Stimulated activated CD4-positive, alpha-beta T cell treated with anti-CD3 and anti-CD28 coated beads, Interleukin-4, amount 100 ng/mL, for 4 hours (primary cell): ENCODE data around the gene HSBP1L1.

Experiments
- DNase-seq, 2 experiments: peaks; one replicate each; pipeline ENCODE4 v3.0.0-alpha.2; 2020

HSBP1L1 gene

DNA sequence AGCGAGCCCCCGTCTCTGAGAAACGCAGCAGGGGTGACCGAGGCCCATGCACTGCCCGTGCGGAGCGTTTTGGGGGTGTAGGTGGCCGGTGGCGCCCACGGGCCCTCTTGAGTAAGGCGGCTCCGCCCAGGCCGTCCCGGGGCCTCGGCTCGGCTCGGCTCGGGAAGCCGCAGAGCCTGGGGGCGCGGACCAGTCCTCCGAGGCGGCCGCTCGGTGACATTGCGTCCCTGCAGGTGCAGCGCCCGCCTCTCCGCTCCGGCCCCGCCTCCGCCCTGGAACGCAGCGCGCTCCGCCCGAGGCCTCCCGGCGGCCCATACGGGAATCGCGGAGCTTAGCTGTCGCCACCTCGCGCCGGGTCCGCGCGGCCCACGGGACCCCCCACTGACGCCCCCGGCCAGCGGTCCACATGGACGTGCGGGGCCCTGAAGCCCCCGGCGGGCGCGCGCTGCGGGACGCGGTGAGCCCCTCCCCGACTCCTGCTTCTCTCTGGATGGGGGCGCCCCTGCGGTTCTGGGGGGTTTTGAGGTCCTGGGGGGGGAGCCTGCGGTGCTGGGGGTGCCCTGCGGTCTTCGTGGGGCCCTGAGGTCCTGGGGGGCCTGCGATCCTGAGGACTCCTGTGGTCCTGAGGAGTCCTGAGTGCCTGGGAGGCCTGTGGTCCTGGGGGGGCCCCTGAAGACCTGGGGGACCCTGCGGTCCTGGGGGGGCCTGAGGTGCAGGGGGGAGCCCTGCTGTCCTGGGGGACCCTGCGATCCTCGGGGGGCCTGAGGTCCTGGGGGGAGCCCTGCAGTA, at the start of gene HSBP1L1:
Gene HSBP1L1 (plus strand): TSS at position 314 of the 789 bp plus-strand sequence. CDS start 93 bp downstream, at position 407.
- DNase-seq = peak; percentile 48 to 64

DNA sequence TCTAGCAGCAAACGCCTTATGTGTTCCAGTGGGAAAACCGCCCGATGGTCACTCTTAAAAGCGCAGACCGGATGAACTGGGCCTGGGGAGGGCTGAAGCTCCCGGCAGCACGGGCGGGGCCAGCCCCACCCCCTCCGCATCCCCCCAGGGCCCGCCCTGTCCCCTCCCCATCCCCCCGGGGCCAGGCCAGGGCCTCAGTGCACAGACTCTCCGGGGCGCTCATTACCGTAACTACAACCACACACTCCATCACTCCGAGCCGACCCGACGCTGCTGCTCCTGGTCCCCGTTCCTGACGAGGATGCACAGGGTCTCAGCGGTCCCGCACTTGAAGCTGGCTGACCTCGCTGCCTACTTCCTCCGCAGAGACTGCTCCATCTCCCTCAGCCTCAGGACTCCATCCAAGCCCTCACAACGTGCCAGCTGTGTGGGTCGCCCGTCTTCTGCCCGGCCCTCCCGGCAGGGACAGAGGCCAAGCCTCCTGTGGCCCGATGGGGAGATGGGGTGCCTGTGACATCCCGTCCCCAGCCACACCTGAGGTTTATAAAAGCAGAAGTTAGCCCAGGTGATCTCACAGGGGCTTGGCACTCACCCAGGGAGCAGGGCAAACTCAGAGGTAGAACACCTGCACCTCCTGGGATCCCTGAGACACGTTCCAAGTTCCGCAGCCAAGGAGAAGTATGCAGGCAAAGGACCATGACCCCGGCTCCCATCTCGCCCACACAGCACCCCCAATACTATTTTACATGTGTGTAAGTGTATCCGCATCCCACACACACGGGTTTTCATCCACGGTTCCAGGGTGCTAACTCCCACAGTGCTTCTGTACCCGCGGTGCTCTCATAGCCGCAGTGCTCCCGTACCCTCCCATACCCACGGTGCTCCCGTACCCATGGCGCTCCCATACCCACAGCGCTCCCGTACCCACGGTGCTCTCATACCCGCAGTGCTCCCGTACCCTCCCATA, 49.0 kb upstream of the HSBP1L1 start:
- DNase-seq = no peak

DNA sequence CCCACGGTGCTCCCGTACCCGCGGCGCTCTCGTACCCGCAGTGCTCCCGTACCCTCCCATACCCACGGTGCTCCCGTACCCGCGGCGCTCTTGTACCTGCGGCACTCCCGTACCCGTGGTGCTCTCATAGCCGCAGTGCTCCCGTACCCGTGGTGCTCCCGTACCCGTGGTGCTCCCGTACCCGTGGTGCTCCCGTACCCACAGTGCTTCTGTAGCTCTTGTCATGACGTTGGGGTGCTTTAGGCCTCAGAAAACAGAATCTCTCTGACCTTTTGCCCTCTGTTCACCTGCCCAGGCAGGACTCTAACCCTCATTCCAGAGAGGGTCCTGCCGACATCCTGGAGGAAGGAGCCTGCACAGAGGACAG, 48.3 kb upstream of the HSBP1L1 start:
- DNase-seq = no peak

DNA sequence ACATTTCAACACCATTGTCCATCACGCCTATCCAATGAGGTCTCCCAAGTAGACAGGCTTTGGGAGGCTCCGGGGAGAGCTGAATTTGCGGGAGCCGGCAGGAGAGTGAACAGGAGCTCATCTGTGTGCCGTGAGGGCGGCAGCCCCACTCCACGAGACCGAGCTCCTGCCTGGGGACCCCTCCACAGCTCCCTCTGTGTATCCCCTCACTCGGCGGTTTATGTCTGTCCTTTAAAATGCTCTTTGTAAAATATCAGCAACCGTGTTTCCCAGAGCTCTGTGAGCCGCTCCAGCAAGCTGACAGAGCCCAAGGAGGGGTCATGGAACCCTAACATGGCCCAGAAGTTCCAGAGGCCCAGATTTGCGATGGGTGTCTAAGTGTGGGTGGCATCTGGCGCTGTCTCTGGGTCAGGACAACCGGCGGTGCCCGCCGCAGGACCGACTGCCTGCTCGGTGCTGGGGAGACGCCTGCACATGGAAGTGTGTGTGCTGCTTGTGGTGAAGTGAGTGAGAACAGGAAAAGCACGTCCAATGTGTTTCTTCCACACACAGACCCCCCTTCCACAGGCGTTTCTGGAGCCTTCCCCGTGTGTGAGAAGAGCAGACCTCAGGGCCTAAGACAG, 47.8 kb upstream of the HSBP1L1 start:
- no peak for DNase-seq

DNA sequence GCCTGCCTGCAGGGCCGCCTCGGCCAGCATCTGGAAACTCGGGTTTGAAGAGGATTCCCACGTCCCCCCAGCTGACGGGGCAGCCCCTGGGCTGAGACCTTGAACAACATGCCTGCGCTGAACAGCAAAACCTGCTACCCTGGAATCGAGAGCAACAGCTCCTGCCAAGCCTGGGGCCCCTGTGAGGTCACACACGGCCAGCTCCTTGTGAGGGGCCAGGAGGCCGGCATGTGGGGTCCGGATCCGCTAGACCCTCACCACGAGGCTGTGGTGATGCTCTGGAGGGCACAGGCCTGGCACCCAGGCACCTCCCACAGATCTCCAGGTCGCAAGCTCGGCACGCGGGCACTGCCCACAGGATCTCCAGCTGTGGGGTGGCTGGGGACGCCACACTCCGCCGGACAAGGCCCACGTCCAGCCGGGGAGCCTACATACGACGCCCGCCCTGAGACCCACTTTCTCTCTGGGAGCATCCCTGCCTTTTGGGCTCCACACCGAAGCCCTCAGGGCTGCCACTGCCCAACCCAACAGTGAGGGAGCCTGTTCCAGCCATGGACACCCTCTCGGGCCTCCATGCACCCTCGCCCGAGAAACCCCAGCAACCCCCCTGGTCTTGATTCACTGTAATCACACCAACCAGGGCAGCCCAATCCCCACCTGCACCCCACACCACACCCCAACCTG, 47.1 kb upstream of the HSBP1L1 start:
- no peak for DNase-seq

DNA sequence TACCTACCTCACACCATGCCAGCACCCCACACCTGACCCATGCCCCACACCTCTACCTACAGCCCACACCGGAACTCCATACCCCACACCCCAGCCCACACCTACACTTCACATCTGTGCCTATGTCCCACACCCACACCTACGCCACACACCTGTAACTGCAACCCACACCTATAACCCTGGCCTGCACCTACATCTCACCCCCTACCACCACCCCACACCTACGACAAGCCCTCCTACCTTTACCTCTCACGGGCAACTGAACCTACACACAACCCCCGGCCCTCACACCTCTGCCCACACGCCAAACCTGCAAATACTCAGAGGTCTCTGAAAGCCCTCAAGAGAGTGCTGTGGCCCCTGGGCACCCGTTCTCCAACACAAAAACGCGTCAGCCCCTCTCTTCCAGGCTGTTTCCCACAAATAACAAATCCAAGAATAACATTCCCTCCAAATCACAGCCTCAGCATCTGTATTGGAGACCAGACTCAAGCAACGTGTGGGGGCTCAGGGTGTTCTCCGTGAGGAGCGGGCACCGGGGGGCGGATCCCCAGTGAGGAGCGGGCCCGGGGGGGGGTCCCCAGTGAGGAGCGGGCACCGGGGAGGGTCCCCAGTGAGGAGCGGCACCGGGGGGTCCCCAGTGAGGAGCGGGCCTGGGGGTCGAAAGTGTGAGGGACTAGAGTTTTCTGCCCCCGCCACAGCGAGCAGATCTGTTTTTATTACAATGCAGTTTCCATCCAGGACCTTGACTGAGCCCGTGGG, 46.4 kb upstream of the HSBP1L1 start:
- DNase-seq = no peak

DNA sequence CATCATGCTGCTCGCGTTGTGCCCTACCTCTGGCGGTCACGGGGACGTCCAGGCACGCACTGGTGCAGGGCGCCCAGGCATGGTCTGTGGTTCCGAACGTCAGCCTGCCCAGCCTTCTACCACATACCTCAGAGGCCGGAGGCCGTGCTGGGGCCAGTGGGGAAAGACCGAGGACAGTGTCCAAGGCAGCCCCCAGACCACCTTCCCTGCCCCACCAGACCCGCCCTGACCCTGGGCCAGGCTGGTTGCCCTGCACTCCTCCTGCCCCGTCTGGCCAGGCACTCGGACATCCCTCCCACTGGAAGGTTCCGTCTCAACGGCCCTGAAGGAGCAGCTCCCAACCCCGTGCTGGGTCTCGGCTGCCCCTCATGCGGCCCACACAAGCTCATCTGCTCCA, 45.8 kb upstream of the HSBP1L1 start:
- DNase-seq = no peak

DNA sequence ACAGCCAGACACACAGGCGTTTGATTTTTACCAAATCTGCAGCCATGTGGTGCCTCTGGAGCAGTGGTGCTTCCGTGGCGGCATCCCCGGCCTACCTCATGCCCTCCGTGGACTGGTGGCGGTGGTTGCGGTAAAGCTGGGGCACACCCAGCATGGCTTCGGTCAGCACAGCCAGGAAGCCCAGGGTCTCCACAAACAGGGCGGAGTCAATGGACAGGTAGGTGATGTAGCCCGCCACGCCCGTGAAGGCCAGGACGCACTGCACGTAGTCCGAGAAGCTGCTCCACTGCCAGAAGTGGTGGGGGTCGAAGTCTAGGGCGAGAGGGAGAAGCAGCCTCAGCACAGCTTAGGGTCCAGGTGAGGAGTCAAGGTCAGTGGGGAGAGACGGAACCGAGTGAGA, 45.4 kb upstream of the HSBP1L1 start:
- DNase-seq = no peak

DNA sequence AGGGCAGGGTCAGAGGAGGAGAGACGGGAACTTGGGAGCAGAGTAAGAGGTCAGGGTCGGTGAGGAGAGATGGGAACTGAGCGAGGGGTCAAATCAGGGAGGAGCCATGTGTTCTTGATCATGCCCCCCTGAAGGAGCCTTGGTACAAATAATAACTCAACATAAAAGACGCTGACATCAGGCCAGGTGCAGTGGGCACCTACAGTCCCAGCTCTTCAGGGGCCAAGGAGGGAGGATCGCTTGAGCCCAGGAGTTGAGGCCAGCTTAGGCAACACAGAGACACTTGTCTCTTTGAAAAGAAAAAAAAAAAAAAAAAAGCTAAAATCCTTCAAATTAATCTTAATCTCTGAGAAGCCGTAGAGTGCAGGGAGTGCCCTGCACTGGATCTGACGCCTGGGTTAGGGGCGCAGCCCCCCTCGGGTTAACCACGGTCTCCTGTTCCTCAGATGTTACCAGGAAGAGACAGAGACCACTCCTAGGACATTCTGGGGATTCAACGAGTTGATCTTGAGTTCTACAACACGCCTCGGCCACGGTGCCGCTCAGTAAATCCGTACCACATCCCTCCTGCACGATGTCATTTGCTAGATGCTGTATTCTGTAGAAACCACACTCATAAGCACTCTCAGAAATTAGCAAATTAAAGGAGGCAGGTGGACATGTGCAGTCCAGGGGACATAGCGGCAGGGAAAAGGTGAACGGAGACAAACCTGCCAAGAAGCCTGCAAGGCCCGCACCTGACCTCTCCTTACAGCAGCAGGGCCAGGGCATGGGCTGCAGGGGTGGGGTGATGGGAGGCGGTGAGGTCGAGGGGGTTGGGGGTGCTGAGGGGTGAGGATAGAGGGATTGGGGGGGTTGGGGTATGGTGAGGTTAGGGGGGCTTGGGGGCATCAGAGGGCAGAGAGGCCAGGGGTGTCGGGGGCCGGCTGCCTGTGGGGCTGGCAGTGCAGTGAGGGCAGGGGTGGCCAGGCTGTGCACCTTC, 42.2 kb upstream of the HSBP1L1 start:
- no peak for DNase-seq

DNA sequence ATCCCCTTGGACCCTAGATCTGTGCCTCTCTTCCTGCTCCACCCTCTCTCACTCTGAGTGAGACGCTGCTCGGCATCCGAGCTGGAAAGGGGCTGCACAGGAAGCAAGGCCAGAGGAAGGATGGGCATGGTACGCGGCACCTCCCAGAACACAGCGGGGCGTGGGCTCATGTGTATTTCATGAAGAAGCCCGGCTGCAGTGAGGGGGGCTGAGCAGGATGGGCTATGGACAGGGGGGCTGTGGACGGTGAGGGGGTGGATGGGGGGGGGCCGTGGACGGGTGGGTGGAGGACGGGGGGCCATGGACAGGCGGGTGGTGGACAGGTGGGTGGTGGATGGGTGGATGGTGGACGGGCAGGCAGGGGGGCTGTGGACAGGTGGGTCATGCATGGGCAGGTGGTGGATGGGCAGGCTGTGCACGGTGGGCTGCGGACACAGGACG, 41.5 kb upstream of the HSBP1L1 start:
- no peak for DNase-seq

DNA sequence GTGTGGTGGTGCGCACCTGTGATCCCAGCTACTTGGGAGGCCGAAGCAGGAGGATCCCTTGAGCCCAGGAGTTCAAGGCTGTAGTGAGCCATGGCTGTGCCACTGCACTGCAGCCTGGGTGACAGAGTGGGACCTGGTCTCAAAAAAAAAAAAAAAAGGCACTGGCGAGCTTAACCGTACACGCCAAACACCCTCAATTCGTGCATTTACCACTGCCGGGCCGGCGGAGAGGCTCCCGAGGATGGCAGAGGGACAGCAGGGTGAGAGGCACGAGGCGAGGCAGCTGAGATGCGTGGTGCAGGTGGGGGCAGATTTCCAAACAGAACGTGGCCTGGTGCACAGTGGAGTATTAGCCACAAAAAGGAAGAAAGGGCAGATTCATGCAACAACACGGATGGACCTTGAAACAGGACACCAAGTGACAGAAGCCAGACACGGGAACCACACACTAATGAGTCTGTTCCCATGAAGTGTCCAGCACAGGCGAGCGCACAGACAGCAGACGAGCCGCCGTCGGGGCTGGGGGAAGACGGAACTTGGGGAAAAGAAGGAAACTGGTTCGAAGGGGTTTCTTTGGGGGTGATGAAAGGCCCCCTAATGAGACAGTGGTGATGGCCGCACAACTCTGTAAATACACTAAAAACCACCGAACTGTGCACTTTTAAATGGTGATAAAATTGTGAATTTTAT, 40.4 kb upstream of the HSBP1L1 start:
- DNase-seq = no peak

DNA sequence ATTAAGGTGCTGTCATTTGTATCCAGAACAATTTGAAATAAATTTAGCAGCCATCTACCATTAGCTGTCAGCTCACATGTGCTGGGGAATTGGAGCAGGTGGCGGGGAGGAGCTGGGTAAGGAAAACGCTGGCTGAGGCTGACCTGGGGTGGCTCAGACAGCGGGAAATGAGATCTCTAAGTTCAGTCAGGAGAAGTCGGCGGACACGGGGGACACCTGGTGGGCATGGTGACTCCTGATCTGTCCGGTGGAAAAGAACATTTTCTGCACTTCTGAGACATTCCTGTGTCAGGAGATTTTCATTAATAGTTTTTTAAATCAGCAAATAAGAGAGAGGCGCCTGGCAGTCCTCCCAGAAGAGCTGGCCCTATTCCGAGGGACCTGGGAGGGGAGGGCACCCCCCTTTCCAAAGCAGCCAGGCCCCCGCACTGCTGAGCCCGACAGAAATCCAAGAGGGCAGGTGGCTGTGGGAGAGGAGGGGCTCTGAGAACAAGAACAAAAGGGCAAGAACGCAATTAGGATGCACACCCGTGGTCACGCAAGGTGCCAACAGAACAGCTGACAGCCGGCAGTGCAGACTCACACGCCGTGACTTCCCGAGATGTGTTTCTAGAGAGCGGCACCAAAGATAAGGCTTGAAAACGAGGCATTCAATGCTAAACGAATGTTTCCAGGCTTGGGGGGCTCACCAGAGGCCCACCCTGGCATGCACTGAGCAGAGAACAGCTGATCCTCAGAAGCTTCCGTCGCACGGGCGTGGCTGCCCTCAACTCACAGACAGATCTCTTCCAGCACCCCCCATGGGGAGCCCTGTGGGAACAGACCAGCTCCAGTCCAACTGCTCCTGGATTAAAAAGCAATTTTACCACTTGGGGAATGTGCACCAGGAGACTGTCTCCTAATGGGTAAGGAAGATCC, 39.4 kb upstream of the HSBP1L1 start:
- DNase-seq = no peak

DNA sequence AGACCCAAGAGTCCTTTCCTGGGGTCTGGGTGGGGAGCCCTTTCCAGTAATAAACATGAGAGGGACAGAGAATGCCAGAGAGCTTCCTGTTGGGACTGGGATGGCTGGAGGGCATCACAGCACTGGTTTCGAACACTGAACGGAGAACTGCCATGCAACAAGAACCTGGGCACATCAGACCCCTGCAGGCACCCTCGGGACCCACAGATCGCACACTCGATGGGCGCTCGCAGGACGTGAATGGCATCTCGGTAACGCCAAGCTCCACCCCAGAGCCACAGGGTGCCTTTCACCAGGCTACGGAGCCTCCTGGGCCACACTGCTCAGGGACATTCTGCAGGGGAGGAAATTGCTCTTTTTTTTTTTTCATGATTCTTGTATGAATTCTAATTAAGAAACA, 38.1 kb upstream of the HSBP1L1 start:
- no peak for DNase-seq

DNA sequence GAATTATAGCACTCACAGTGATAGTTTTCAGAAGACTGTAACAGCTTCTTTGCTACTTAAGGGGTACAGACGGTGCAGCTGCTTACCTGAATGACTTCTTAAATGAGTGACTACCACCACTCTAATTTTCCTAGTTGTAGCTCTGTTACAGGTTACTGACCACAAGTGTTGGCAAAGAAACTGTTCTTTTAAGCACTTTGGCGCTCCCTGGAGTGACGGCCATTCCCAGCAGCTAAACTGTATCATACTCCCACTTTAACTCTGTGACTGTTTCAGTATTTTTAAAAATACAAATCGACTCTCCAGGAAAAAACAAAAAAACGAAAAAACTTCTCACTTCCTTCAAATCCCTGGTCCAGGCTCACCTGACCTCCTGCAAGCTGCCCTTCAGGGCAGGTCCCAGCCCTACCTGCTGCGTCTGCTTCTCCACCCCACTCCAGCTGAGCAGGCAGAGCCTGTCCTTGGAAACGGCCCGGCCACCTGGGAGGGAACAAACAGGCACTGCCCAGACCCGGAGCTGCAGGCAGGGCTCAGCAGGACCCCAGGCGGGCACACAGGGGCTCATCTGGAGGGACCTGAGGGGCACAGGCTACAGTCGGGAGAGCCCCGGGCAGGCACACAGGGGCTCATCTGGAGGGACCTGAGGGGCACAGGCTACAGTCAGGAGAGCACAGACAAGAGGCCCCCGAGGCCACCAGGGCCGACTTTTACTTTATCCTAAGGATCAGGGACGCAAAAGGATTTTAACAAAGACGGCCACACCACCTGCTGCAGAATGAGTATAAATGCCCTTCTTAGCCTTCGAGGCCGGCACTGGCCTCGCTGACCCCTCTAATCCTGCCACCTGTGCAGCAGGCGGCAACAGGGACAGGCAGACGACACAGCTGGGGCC, 37.5 kb upstream of the HSBP1L1 start:
- no peak for DNase-seq

DNA sequence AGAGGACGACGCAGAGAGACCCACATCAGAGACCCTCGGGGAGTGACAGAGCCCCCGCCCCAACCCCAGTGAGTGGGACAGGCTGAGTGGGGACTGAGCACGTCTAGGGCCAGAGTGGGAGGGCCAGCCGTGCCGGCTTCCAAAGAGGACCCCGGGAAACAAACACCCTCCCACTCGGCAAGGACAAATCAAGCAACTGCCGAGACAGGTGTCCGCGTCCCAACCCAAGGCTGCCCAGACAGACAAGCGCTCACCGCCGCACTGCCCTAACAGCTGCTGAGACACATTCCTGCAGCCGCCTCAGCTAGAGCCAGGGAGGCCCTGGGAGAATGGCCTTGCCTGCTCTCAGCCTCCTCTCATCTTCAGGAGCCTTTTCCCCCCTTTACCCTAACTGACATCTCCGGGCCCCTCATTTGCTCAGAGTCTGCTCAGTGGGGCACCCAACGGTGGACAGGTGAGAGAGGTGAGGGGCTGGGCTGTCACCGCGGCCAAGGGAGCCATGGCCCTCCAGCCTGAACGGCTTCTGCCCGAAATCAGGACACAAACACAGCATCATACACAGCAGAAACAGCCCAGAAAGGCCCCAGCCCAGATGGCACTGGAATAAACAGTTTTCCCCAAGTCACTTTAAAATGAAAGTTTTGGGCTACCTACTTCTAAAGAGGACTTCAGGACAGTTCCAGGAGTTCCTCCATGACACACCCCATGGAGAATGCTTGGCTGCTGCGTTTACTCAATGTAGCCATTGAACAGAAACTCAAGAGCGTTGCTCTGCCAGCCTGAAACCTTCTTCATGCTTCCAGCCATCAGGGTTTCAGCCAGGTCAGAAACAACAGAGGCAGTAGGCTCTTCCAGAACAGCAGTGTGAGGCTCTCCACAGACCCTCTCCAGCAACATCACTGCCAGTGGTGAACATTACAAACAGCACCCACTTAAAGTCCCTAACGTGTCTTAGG, 36.6 kb upstream of the HSBP1L1 start:
- no peak for DNase-seq

DNA sequence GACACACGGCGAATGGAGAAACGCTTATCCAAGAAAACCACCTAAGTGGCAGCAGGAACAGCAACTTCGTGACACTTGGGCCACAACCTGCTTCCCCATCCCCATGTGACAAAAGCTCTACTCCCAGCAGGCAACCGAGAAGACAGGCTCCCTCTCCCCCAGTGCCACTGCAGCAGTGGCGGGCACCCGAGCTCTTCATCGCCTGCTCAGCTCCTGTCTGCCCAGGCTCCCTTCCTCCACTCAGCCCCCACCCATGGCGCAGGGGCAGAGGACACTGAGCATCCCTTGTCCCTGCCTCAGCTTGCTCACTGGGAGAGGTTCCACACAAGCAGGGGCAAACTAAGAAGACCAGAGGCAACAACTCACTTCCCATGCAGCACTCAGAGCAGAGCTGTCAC, 35.9 kb upstream of the HSBP1L1 start:
- DNase-seq = no peak
